Urinary bladder (tissue), 4 donors: Measurements from ENCODE around the gene NUDT22. TPM values are rescaled to one million over a fixed set of nuclear protein-coding genes. Genes with fewer than 3 reads are reported as not detected.

Experiments
- DNase-seq: peaks from one replicate; pipeline ENCODE4 v3.0.0-alpha.2; 2015; ENCODE audit errors: extremely low spot score
- H3K27ac ChIP-seq: one replicate; pipeline ENCODE4 v1.5.1; 2013; ENCODE audit warnings: low read depth, mild to moderate bottlenecking, moderate library complexity
- H3K36me3 ChIP-seq: one replicate; pipeline ENCODE4 v1.6.1; 2013; ENCODE audit warnings: mild to moderate bottlenecking, moderate library complexity; ENCODE audit not compliant: insufficient read depth
- H3K4me1 ChIP-seq: one replicate; pipeline ENCODE4 v1.6.1; 2013; ENCODE audit warnings: mild to moderate bottlenecking, moderate library complexity; ENCODE audit not compliant: insufficient read depth
- H3K4me3 ChIP-seq: one replicate; pipeline ENCODE4 v1.5.1; 2013; ENCODE audit warnings: low read depth, low read length
- WGBS: extraction: QIAGEN DNeasy Blood & Tissue Kit; methylation state at CpG from one replicate; pipeline ENCODE4 v1.1.7; 2013; 5-methylcytosine and 5-hydroxymethylcytosine counted together
- polyA plus RNA-seq: library from polyadenylated mRNA; stranded (reverse); fragments of 200-250 nt; gene quantifications from one replicate; pipeline ENCODE4 v1.2.3, GENCODE V29; 2013
- total RNA-seq: library from RNA; depleted of rRNA; stranded (reverse); fragments of >200 nt; gene quantifications from one replicate; pipeline ENCODE4 v1.2.3, GENCODE V29; 2014
- donor health status: healthy with polysubstance abuse.
- donor health status: healthy.

The NUDT22 gene
- total and polyA plus RNA-seq, 2 donors: 15.4 to 61.0 TPM

DNA sequence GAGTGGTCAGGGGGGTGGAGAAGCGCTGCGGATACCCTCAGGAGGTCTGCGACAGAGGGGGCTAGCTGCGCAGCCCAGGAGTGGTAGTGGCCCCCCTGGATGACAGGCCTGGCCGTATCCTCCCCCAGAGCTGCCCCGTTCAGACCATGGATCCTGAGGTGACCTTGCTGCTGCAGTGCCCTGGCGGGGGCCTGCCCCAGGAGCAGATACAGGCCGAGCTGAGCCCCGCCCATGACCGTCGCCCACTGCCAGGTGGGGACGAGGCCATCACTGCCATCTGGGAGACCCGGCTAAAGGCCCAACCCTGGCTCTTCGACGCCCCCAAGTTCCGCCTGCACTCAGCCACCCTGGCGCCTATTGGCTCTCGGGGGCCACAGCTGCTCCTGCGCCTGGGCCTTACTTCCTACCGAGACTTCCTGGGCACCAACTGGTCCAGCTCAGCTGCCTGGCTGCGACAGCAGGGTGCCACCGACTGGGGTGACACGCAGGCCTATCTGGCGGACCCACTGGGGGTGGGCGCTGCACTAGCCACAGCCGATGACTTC lies 505 bp downstream of the NUDT22 start:
- H3K36me3 ChIP-seq: no peaks in the 10 kb centered on the region
- H3K4me1 ChIP-seq: no peaks in the 10 kb centered on the region
- 12% methylated on average over 26 of the region's 26 CpGs for WGBS
- H3K4me3 ChIP-seq: peak overlapping the region; percentile 62
- peak overlapping the region; percentile 48 for H3K27ac ChIP-seq
- no peak for DNase-seq

DNA sequence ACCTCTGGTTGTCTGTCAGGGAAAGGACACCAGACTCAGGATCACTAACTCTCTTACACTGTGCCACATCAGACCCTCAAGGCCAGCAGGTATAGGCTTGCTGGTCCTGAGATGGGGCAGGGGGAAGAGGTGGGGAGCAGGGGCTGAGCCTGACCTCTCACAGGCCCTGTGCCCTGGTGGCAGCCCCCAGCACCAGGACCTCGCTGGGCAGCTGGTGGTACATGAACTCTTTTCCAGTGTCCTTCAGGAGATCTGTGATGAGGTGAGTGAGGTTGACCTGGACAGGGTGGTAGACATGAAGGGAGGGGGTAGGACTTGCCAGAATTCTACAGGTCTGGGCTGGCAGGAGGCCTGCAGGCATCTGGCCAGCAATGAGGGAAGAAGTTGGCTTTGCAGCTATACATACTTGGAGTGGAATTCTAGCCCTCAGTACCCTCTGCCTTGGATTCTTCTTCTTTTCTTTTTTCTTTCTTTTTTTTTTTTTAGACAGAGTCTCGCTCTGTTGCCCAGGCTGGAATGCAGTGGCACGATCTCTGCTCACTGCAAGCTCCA lies 1.4 kb downstream of the NUDT22 start:
- WGBS: 63% methylated on average over 3 of the region's 3 CpGs
- Histone ChIP-seq H3K4me1 (no peaks in the 10 kb centered on the region), H3K27ac (no peak overlapping the region), H3K36me3 (no peaks in the 10 kb centered on the region), H3K4me3 (peak overlapping the region; percentile 62)
- no peak for DNase-seq

- Histone ChIP-seq H3K4me1 (no peaks in the 10 kb centered on the region), H3K4me3 (no peak overlapping the region), H3K27ac (no peak overlapping the region), H3K36me3 (no peaks in the 10 kb centered on the region)
- DNase-seq: no peak
- 92% methylated on average over 12 of the region's 12 CpGs for WGBS
Measured at GRCh38 chr11:64229090-64229743, 3.1 kb downstream of the NUDT22 start.

GRCh38 chr11:64229744-64230170 lies 3.7 kb downstream of the NUDT22 start:
- Histone ChIP-seq H3K27ac (peak overlapping the region; percentile 91), H3K4me1 (no peaks in the 10 kb centered on the region), H3K4me3 (peak overlapping the region; percentile 63), H3K36me3 (no peaks in the 10 kb centered on the region)
- WGBS: 29% methylated on average over 13 of the region's 13 CpGs
- no peak for DNase-seq

GRCh38 chr11:64230171-64230984 lies 4.3 kb downstream of the NUDT22 start, which contains the start of gene DNAJC4:
Gene DNAJC4 (plus strand): TSS chr11:64230548. CDS start chr11:64230855, 307 bp downstream.
- H3K4me1 ChIP-seq: no peaks in the 10 kb centered on the region
- DNase-seq: peak; percentile 91

GRCh38 chr11:64230985-64231365 lies 4.9 kb downstream of the NUDT22 start:
- H3K27ac ChIP-seq: peak overlapping the region; percentile 91
- H3K4me1 ChIP-seq: no peaks in the 10 kb centered on the region
- H3K4me3 ChIP-seq: peak overlapping the region; percentile 63
- no peaks in the 10 kb centered on the region for H3K36me3 ChIP-seq
- WGBS: 11% methylated on average over 8 of the region's 8 CpGs
- no peak for DNase-seq

More at GRCh38 chr11:64230171-64230984, 4.3 kb downstream of the NUDT22 start, which contains the start of gene DNAJC4:
- WGBS: under 1% methylated on average over 62 of the region's 62 CpGs
- Histone ChIP-seq H3K36me3 (no peaks in the 10 kb centered on the region), H3K27ac (peak within 1 kb of the TSS; percentile 91), H3K4me3 (peak within 1 kb of the TSS; percentile 63)

DNA sequence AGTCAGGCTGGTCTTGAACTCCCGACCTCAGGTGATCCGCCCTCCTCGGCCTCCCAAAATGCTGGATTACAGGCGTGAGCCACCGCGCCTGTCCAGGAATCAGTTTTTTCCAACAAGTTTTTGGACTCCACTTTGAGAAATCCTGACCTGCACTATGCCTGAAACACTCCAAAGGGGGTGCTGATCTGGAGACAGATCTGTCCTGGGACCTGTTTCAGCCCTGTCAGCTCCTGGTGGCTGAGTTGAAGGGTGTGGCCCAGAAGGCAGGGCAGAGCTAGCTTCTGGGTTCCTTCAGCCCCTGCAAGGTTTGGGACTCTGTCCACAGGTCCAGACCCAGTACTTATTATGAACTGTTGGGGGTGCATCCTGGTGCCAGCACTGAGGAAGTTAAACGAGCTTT lies 5.5 kb downstream of the NUDT22 start:
- H3K27ac ChIP-seq: no peak overlapping the region
- DNase-seq: no peak
- H3K36me3 ChIP-seq: no peaks in the 10 kb centered on the region
- WGBS: 90% methylated on average over 7 of the region's 7 CpGs
- no peak overlapping the region for H3K4me3 ChIP-seq
- H3K4me1 ChIP-seq: no peaks in the 10 kb centered on the region

GRCh38 chr11:64232182-64232966 lies 6.3 kb downstream of the NUDT22 start:
- Histone ChIP-seq H3K4me3 (no peak overlapping the region), H3K36me3 (no peaks in the 10 kb centered on the region), H3K4me1 (no peaks in the 10 kb centered on the region), H3K27ac (no peak overlapping the region)
- WGBS: 85% methylated on average over 15 of the region's 15 CpGs
- no peak for DNase-seq

- WGBS: 89% methylated on average over 8 of the region's 8 CpGs
- Histone ChIP-seq H3K4me3 (no peak overlapping the region), H3K4me1 (no peaks in the 10 kb centered on the region), H3K36me3 (no peaks in the 10 kb centered on the region), H3K27ac (no peak overlapping the region)
- DNase-seq: no peak
Measured at GRCh38 chr11:64232967-64233315, 6.9 kb downstream of the NUDT22 start.

DNA sequence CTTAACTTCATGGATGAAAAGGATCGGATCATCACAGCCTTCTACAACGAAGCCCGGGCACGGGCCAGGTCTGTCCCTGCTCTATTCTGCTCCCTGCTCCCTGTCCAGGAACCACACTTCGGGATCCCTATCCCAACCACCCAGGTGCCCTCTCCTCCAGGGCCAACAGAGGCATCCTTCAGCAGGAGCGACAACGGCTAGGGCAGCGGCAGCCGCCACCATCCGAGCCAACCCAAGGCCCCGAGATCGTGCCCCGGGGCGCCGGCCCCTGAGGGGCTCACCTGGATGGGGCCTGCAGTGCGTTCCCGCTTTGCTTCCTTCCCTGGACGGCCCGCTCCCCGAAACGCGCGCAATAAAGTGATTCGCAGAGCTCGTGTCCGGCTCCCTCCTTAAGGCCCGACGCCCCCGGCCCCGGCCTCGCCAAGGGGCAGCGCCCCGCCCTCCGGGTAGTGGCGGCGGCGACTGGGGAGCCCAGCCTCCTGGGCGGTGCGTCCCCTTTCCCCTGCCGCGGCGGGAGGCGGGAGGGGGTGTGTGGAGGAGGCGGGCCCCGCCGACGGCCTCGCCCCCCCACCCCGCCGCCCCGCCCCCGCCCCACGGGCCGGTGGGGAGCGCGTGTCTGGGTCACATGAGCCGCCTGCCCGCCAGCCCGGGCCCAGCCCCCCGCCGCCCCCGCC lies 8.0 kb downstream of the NUDT22 start, which contains the start of gene VEGFB:
TSS of gene VEGFB (plus strand) at position 672 of the 674 bp plus-strand sequence. CDS start 250 bp downstream, outside the sequence.
- Histone ChIP-seq H3K27ac (peak within 1 kb of the TSS; percentile 69), H3K4me3 (peak within 1 kb of the TSS; percentile 86), H3K36me3 (no peaks in the 10 kb centered on the region), H3K4me1 (no peaks in the 10 kb centered on the region)
- 2% methylated on average over 56 of the region's 62 CpGs for WGBS
- DNase-seq: no peak

- Histone ChIP-seq H3K4me3 (peak overlapping the region; percentile 86), H3K36me3 (no peaks in the 10 kb centered on the region), H3K4me1 (no peaks in the 10 kb centered on the region), H3K27ac (peak overlapping the region; percentile 69)
- 2% methylated on average over 80 of the region's 80 CpGs for WGBS
- DNase-seq: no peak
Measured at GRCh38 chr11:64234647-64235379, 8.7 kb downstream of the NUDT22 start.
